KOPT-K1 (cell line): ENCODE measurements around the gene ECSCR.

ENCODE experiments used
- H3K27ac ChIP-seq: fragments of 200-600 bp; sonication (generic); 2 replicates; pipeline ENCODE4 v1.5.1; 2016; ENCODE audit warnings: antibody characterized with exemption, mild to moderate bottlenecking, low read depth, low read length; ENCODE audit not compliant: poor library complexity, severe bottlenecking
- H3K36me3 ChIP-seq: fragments of 200-600 bp; sonication (generic); 2 replicates; pipeline ENCODE4 v1.5.1; 2017; ENCODE audit warnings: antibody characterized with exemption, mild to moderate bottlenecking, low read length, moderate library complexity; ENCODE audit not compliant: insufficient read depth
- H3K9me3 ChIP-seq: fragments of 200-600 bp; sonication (generic); 2 replicates; pipeline ENCODE4 v1.5.1; 2017; ENCODE audit warnings: antibody characterized with exemption, low read length, mild to moderate bottlenecking; ENCODE audit not compliant: insufficient read depth, poor library complexity, severe bottlenecking

The ECSCR gene

GRCh38 chr5:139439013-139439903 lies 23.3 kb downstream of the ECSCR start, which contains the start of gene DNAJC18:
Gene DNAJC18, minus strand, starts transcription at chr5:139439525. Its CDS starts 80 bp downstream, at chr5:139439445.
- H3K9me3 ChIP-seq, result no peaks in the 10 kb centered on the region
- no peaks in the 10 kb centered on the region for H3K36me3 ChIP-seq
- peak within 1 kb of the TSS; percentile 76 for H3K27ac ChIP-seq

DNA sequence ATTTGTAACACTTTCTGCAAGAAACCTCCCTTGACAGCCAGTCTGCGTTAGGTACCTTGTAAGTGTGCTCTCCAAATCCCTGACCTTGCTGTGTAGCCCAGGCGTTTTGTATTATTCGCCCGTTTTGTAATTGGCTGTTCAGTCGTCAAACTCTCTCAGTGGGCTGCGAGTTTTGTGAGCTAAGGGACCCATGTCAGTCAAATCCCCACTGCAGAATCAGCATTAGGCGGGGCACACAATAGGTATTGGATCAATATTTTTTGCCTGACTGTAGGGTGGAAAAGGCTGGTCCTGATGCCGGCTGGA lies 23.9 kb downstream of the ECSCR start:
- Histone ChIP-seq H3K9me3 (no peaks in the 10 kb centered on the region), H3K27ac (peak overlapping the region; percentile 76)

GRCh38 chr5:139435676-139436075 lies 26.9 kb downstream of the ECSCR start:
- Histone ChIP-seq H3K36me3 (no peaks in the 10 kb centered on the region), H3K9me3 (no peaks in the 10 kb centered on the region), H3K27ac (no peak overlapping the region)

More for the DNA sequence above, 23.9 kb downstream of the ECSCR start:
- no peaks in the 10 kb centered on the region for H3K36me3 ChIP-seq

GRCh38 chr5:139431706-139432105 lies 30.8 kb downstream of the ECSCR start:
- H3K27ac ChIP-seq, result no peak overlapping the region
- no peaks in the 10 kb centered on the region for H3K9me3 ChIP-seq
- H3K36me3 ChIP-seq, result 0 out of 2 replicates have a peak, but pooled peaks cover 4% of the 10 kb centered on the region

- Histone ChIP-seq H3K36me3 (peaks cover 4% of the 10 kb centered on the region; the same call in 1 of the 2 replicates), H3K9me3 (no peaks in the 10 kb centered on the region), H3K27ac (no peak overlapping the region)
These were observed 32.5 kb downstream of the ECSCR start for GRCh38 chr5:139430015-139430414.

GRCh38 chr5:139426203-139426885 lies 36.2 kb downstream of the ECSCR start:
- no peak overlapping the region for H3K27ac ChIP-seq
- no peaks in the 10 kb centered on the region for H3K9me3 ChIP-seq
- H3K36me3 ChIP-seq, result peaks cover 15% of the 10 kb centered on the region; the same call in 1 of the 2 replicates

GRCh38 chr5:139425497-139425896 lies 37.0 kb downstream of the ECSCR start:
- H3K36me3 ChIP-seq, result peaks cover 15% of the 10 kb centered on the region; the same call in 1 of the 2 replicates
- no peak overlapping the region for H3K27ac ChIP-seq
- no peaks in the 10 kb centered on the region for H3K9me3 ChIP-seq

GRCh38 chr5:139422307-139422893 lies 40.1 kb downstream of the ECSCR start:
- H3K36me3 ChIP-seq, result peaks cover 20% of the 10 kb centered on the region; the same call in 1 of the 2 replicates
- H3K9me3 ChIP-seq, result no peaks in the 10 kb centered on the region
- no peak overlapping the region for H3K27ac ChIP-seq

DNA sequence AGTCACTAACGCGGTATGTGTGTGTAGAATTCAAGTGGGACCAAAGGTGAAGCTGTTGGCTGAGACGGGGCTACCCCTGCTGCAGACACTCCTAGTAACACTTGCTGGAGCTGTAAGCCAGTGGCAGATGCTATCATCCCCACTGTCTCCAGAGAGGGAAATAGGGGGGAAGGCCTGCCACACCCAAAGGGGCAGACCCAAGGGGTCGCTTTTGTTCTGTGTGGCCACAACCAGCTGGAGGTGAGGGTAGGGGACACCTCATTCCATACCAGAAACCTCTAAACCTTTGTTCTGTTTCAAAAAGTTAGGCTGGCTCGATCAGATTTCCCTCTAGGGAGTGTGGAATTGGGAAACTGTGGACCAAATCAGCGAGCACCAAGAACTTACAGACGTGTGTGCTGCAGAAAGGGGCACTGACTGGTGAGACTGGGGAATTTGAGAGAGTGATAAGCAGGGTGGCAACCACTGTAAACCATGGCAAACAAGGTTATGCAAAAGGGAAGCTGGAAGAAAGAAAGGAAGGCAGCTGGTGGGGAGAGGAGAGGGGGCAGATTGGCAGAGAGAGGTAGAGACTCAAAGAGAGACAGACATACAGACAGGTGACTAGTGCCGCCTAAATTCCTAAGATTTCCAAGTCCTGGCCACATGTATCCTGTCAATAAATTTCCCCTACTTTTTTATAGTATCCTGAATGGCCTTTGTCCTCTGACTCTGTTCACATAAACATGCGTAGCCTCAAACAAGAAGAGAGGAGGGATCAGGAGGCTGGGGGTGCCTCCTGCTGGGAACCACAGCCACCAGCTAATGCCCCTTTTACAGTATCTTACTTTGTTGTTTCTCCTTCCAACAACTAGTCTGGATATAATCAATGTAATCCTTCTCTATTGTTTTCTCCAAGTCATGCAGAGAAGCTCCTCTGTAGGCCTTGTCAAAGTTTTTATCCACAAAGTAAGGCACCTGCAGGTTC lies 43.0 kb downstream of the ECSCR start:
- Histone ChIP-seq H3K36me3 (peaks cover 16% of the 10 kb centered on the region; the same call in 1 of the 2 replicates), H3K27ac (no peak overlapping the region), H3K9me3 (no peaks in the 10 kb centered on the region)

DNA sequence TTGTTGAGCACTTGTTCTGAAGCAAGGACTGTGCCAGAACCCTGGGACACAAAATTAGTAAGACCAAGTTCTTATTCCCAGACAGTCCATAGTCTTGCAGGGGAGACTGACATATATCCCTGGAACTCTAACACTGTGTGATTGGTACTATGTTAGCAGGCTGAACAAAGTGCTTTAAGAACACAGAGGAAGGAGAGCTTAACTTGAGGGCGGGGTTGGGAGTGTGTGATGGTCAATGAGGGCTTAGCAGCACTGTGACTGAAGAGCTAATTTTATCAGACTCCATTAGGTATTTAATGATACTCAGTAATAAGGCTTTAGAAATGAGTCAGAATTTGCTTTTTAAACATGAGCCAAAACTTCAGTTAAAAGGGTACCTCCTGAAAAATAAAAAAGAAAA lies 43.8 kb downstream of the ECSCR start:
- no peaks in the 10 kb centered on the region for H3K9me3 ChIP-seq
- H3K36me3 ChIP-seq, result peaks cover 11% of the 10 kb centered on the region; the same call in 1 of the 2 replicates
- H3K27ac ChIP-seq, result no peak overlapping the region

DNA sequence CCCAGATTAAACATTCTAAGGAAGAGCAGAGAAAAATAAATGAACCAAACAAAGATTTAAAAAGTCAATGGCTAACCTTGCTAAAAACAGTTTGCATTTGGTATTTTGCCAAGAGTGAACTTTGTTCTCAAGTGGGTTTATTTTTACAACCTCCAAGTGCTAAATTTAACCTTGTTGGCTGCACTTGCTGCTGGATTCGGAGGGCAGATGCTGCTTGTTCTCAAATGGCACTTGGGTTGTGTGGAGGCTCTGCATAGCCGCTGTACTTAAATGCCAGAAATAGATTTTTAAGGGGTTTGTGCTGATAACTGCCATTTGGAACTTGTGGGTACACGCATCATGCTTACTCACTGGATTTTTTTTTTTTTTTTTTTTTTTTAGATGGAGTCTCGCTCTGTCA lies 45.3 kb downstream of the ECSCR start:
- H3K27ac ChIP-seq, result no peak overlapping the region
- peaks cover 9% of the 10 kb centered on the region; the same call in 1 of the 2 replicates for H3K36me3 ChIP-seq
- no peaks in the 10 kb centered on the region for H3K9me3 ChIP-seq

DNA sequence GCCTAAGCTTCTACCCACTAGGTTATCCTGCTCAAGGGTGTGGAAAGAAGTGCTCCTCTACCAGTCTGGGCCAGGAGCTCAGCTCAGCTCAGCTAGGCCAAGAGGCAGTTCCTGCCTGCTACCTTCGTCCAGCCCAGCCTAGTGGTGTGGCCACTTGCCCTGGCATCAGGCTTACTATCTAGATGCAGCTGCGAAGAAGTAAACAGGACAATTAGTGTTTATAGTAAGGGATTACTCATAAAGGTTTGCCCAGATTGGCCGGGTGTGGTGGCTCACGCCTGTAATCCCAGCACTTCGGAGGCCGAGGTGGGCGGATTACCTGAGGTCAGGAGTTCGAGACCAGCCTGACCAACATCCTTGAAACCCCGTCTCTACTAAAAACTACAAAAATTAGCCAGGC lies 45.9 kb downstream of the ECSCR start:
- H3K36me3 ChIP-seq, result peaks cover 9% of the 10 kb centered on the region; the same call in 1 of the 2 replicates
- no peaks in the 10 kb centered on the region for H3K9me3 ChIP-seq
- H3K27ac ChIP-seq, result peak overlapping the region; percentile 3

- H3K9me3 ChIP-seq, result no peaks in the 10 kb centered on the region
- H3K27ac ChIP-seq, result peak overlapping the region; percentile 35
- H3K36me3 ChIP-seq, result peaks cover 9% of the 10 kb centered on the region; the same call in 1 of the 2 replicates
These were observed 46.7 kb downstream of the ECSCR start for GRCh38 chr5:139415869-139416268.

DNA sequence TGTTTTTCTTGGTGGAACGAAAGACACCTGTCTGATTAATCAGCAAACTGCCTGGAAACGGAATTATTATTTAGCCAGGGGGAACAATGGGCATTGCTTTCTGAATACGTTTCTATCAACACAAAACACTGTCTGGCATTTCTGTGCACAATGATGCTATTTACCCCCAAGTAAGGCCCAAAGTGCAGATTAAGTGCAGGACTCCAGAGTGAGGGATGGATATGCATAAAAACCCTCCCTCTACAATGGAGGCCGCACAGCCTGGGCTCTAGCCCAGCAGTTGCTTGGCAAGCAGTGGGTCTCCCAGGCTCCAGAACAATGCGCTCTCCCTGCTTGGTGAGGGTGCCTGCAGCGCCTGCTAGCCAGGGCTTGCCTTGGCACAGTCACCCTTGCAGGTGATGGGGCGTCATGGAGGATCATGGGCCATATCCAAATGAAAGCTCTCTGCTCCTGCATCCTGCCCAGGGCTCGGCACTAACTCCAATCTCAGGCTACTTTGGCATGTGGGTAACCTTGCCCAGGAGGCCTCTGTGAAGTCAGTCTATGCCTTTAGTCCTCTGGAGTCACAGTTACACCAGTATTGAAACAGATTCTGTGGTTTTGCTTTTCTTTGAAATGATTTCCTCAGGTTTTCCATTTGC lies 47.2 kb downstream of the ECSCR start:
- Histone ChIP-seq H3K9me3 (no peaks in the 10 kb centered on the region), H3K36me3 (peaks cover 9% of the 10 kb centered on the region; the same call in 1 of the 2 replicates)

More for the DNA sequence above, 47.2 kb downstream of the ECSCR start:
- H3K27ac ChIP-seq, result peak overlapping the region; percentile 35
